ENCODE results near the gene UTP18. TPM values are rescaled to one million over a fixed set of nuclear protein-coding genes. Genes with fewer than 3 reads are reported as not detected.

UTP18 gene
- total RNA-seq, 1 experiment from 2014 or later = 96.3 TPM

GRCh38 chr17:51229889-51230288 is 30.5 kb upstream of the UTP18 start:
- ChIA-PET POLR2A (no interaction called here), CTCF (no interaction called here)
- intact Hi-C loops (cut with micrococcal nuclease; ENCODE audit: unreplicated experiment) = no loop called here
- H3K27ac ChIP-seq (ENCODE audit: low read length) = no peak overlapping the region
- no peaks in the 10 kb centered on the region for H3K36me3 ChIP-seq (ENCODE audit: control insufficient read depth, insufficient read depth, low read length)
- no peak for TF ChIP-seq SIN3A (IDR thresholded peaks at IDR 0.05; ENCODE audit: borderline replicate concordance, insufficient read depth, low read depth, low read length)
- no peak for TF ChIP-seq CTCF (IDR thresholded peaks at IDR 0.05)
- no peak for TF ChIP-seq POLR2AphosphoS5 (IDR thresholded peaks at IDR 0.05; ENCODE audit: low read depth, low read length)
- no peak for TF ChIP-seq TCF7L2 (IDR thresholded peaks at IDR 0.05; ENCODE audit: low read depth, low read length)
- TF ChIP-seq REST (IDR thresholded peaks at IDR 0.05; ENCODE audit: insufficient read depth in 1 of 2, low read depth in 2 of 2, low read length in 1 of 2) = no peak
- no peaks in the 10 kb centered on the region for H3K27me3 ChIP-seq (ENCODE audit: control insufficient read depth, insufficient read depth, low read length)
- ATAC-seq = no peak
- TSS peak; percentile 26 for BruUV-seq (replicated peaks)
- no peaks in the 10 kb centered on the region for H3K4me1 ChIP-seq (ENCODE audit: control insufficient read depth, insufficient read depth, low read length)
- no peaks in the 10 kb centered on the region for H3K9me3 ChIP-seq (ENCODE audit: control insufficient read depth, insufficient read depth, low read depth, low read length)
- H3K4me3 ChIP-seq (ENCODE audit: low read depth in 2 of 2, low read length in 2 of 2) = no peak overlapping the region
- in situ Hi-C loops (cut with HindIII; ENCODE audit: low pct_unique_long_range_greater_than_20kb, low sequenced_read_pairs) = no loop called here
- no peak for DNase-seq (ENCODE audit: low read depth, low spot score)

- no peak for TF ChIP-seq TCF7L2 (IDR thresholded peaks at IDR 0.05; ENCODE audit: low read depth, low read length)
- no peak for TF ChIP-seq REST (IDR thresholded peaks at IDR 0.05; ENCODE audit: insufficient read depth in 1 of 2, low read depth in 2 of 2, low read length in 1 of 2)
- no peak for TF ChIP-seq CTCF (IDR thresholded peaks at IDR 0.05)
- no peak for TF ChIP-seq POLR2AphosphoS5 (IDR thresholded peaks at IDR 0.05; ENCODE audit: low read depth, low read length)
- H3K9me3 ChIP-seq (ENCODE audit: control insufficient read depth, insufficient read depth, low read depth, low read length) = no peaks in the 10 kb centered on the region
- no peaks in the 10 kb centered on the region for H3K36me3 ChIP-seq (ENCODE audit: control insufficient read depth, insufficient read depth, low read length)
- ChIA-PET CTCF (no interaction called here), POLR2A (no interaction called here)
- no peak overlapping the region for H3K27ac ChIP-seq (ENCODE audit: low read length)
- H3K4me1 ChIP-seq (ENCODE audit: control insufficient read depth, insufficient read depth, low read length) = no peaks in the 10 kb centered on the region
- ATAC-seq (peak; percentile 42; the same call in 1 of the 2 replicates), DNase-seq (ENCODE audit: low read depth, low spot score) (no peak)
- no TSS peak for BruUV-seq (replicated peaks)
- H3K4me3 ChIP-seq (ENCODE audit: low read depth in 2 of 2, low read length in 2 of 2) = no peak overlapping the region
- in situ Hi-C loops (cut with HindIII; ENCODE audit: low pct_unique_long_range_greater_than_20kb, low sequenced_read_pairs) = no loop called here
- no peaks in the 10 kb centered on the region for H3K27me3 ChIP-seq (ENCODE audit: control insufficient read depth, insufficient read depth, low read length)
- intact Hi-C loops (cut with micrococcal nuclease; ENCODE audit: unreplicated experiment) = no loop called here
These were observed 30.0 kb upstream of the UTP18 start for GRCh38 chr17:51230306-51230705.

All from Panc1 (cell line).